Measurements from ENCODE around the gene PDZD4. TPM values are rescaled to one million over a fixed set of nuclear protein-coding genes. Genes with fewer than 3 reads are reported as not detected.

PDZD4 gene
- total and polyA plus RNA-seq, 9 of the 15 experiments (the other 6 are each of a cell fraction or from before 2014, with no cell fraction given): 0.05 to 0.38 (median 0.07) TPM; not detected in 5

- peak; percentile 20; the same call in 1 of the 2 replicates for TF ChIP-seq KLF13 (tag; IDR thresholded peaks at IDR 0.05; ENCODE audit: borderline replicate concordance, low read depth)
- TF ChIP-seq CHD2 (IDR thresholded peaks at IDR 0.05; ENCODE audit: low read depth, low read length): peak; percentile 99
- peak; percentile 74 for TF ChIP-seq PHF8 (IDR thresholded peaks at IDR 0.05; ENCODE audit: borderline replicate concordance, low read length)
- peak; percentile 96 for TF ChIP-seq CREM (IDR thresholded peaks at IDR 0.05; ENCODE audit: low read depth)
- TF ChIP-seq ZNF512 (tag; IDR thresholded peaks at IDR 0.05): no peak
- peak; percentile 100 for TF ChIP-seq TFAP4 (CRISPR knock-in tag; IDR thresholded peaks at IDR 0.05; ENCODE audit: borderline replicate concordance)
- TF ChIP-seq DIDO1 (tag; IDR thresholded peaks at IDR 0.05; ENCODE audit: low read depth): 0 out of 2 replicates have a peak, but pooled peaks have one; percentile 9
- no peak for TF ChIP-seq TBL1XR1 (IDR thresholded peaks at IDR 0.05; ENCODE audit: low read length in 2 of 2)
- peak; percentile 89 for TF ChIP-seq ARHGAP35 (IDR thresholded peaks at IDR 0.05; ENCODE audit: partially characterized antibody)
- peak; percentile 24; the same call in 1 of the 2 replicates for TF ChIP-seq SMAD4 (CRISPR knock-in tag; conservative IDR thresholded peaks at IDR 0.05)
- TF ChIP-seq HDAC1 (IDR thresholded peaks at IDR 0.05): peak in 1 of 2 experiments; percentile 67; a peak in 2 of 4 replicates
- TF ChIP-seq ETV5 (CRISPR knock-in tag; IDR thresholded peaks at IDR 0.05; ENCODE audit: low read depth): peak; percentile 62
- TF ChIP-seq NRF1 (conservative IDR thresholded peaks at IDR 0.05 in 1 of 2, IDR thresholded peaks at IDR 0.05 in 1 of 2): peak; percentile 98
- peak in 2 of 3 experiments; percentile 31 to 38; a peak in 3 of 6 replicates for TF ChIP-seq CTCF (IDR thresholded peaks at IDR 0.05 in 2 of 3, conservative IDR thresholded peaks at IDR 0.05 in 1 of 3; ENCODE audit: insufficient read depth in 2 of 3, low read depth in 1 of 3, low read length in 3 of 3)
- TF ChIP-seq HNRNPLL (IDR thresholded peaks at IDR 0.05; ENCODE audit: low read depth, low read length, poor library complexity, severe bottlenecking): peak; percentile 22
- TF ChIP-seq ZNF79 (CRISPR knock-in tag; IDR thresholded peaks at IDR 0.05; ENCODE audit: low read depth): no peak
- 0 out of 2 replicates have a peak, but pooled peaks have one; percentile 35 for TF ChIP-seq SPI1 (IDR thresholded peaks at IDR 0.05; ENCODE audit: borderline replicate concordance, low read depth, low read length)
- TF ChIP-seq U2AF2 (optimal IDR thresholded peaks at IDR 0.05; ENCODE audit: low read depth, low read length): no peak
- no peak for TF ChIP-seq ZFPM2 (CRISPR knock-in tag; IDR thresholded peaks at IDR 0.05)
- peak; percentile 71; the same call in 1 of the 2 replicates for TF ChIP-seq MTA1 (IDR thresholded peaks at IDR 0.05; ENCODE audit: borderline replicate concordance)
- 0 out of 2 replicates have a peak, but pooled peaks have one; percentile 10 for TF ChIP-seq FOXP1 (CRISPR knock-in tag; IDR thresholded peaks at IDR 0.05)
- TF ChIP-seq NFIC (IDR thresholded peaks at IDR 0.05): 0 out of 2 replicates have a peak, but pooled peaks have one; percentile 32
- 0 out of 2 replicates have a peak, but pooled peaks have one; percentile 61 for TF ChIP-seq ERF (CRISPR knock-in tag; IDR thresholded peaks at IDR 0.05)
- peak; percentile 90 for TF ChIP-seq SP1 (CRISPR knock-in tag; IDR thresholded peaks at IDR 0.05)
Observed at GRCh38 chrX:153794018-153794896, 36.1 kb downstream of the PDZD4 start, which contains the start of the genes IDH3G and SSR4 (continued).

Measured in K562 (cell line).